ENCODE results near the gene TGFBR3. TPM values are rescaled to one million over a fixed set of nuclear protein-coding genes. Genes with fewer than 3 reads are reported as not detected.

TGFBR3 gene
- total RNA-seq, 1 experiment from 2014 or later = 12.2 TPM

- Histone ChIP-seq H3K27me3 (replicated peaks; ENCODE audit: control insufficient read depth, insufficient read depth, low read length) (no peaks in the 10 kb centered on the region), H3K9me3 (no peaks in the 10 kb centered on the region), H3K36me3 (ENCODE audit: control insufficient read depth, insufficient read depth, low read length) (no peaks in the 10 kb centered on the region; the same call in 1 of the 2 replicates), H3K4me1 (peaks cover 15% of the 10 kb centered on the region), H3K4me3 (ENCODE audit: low read depth, low read length) (no peak overlapping the region)
- Mint-ChIP-seq H3K9me3 (ENCODE audit: unreplicated experiment) (no peaks in the 10 kb centered on the region), H3K4me1 (ENCODE audit: low read depth, unreplicated experiment) (no peaks in the 10 kb centered on the region), H3K4me3 (ENCODE audit: unreplicated experiment) (no peak overlapping the region), H3K27me3 (ENCODE audit: insufficient read depth, unreplicated experiment) (no peaks in the 10 kb centered on the region), H3K36me3 (ENCODE audit: insufficient read depth, unreplicated experiment) (no peaks in the 10 kb centered on the region), H3K27ac (ENCODE audit: unreplicated experiment) (no peak overlapping the region)
- CTCF ChIA-PET = no interaction called here
- intact Hi-C loops (cut with micrococcal nuclease; ENCODE audit: unreplicated experiment) = loop anchor here (5.0 to 10.0 kb wide), 3 partner anchors 58 to 215 kb away; partner anchors contain the start of gene TGFBR3
- POLR2A ChIA-PET = no interaction called here
- no peak for DNase-seq
- BruUV-seq (replicated peaks) = no TSS peak
- no peak for TF ChIP-seq CTCF (IDR thresholded peaks at IDR 0.05; ENCODE audit: insufficient read depth in 1 of 2, low read depth in 1 of 2, low read length in 1 of 2, severe bottlenecking in 1 of 2, unreplicated experiment in 1 of 2)
Observed at GRCh38 chr1:91829293-91830153, 56.4 kb downstream of the TGFBR3 start.

DNA sequence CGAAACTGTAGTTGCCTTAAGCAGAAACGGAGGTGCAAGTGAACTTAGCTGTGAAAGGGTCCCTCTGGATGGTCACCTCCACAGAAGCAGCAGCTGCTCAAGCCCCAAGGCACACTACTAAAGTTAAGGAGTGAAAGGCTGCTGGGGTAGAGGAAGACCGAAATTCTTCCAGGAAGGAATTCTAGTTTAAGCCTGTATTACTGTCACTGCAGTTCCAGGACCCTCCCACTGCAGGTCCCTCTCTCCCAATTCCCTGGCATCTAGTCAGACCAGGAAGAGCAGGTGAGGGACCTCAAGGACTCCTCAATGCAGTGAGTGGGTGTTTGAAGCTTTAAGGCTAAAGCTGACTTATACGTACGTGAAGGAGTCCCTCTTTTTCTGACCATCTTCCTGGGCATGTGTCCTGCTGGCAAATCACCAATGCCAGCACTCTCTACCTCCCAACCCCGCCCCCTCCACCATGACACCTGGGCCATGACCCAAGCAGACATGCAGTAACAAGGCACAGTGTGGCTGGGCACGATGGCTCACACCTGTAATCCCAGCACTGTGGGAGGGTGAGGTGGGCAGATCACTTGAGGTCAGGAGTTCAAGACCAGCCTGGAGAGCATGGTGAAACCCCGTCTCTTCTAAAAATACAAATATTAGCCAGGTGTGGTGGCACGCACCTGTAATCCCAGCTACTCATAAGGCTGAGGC, 57.2 kb downstream of the TGFBR3 start:
- BruUV-seq (replicated peaks) = no TSS peak
- Histone ChIP-seq H3K4me3 (ENCODE audit: low read depth, low read length) (no peak overlapping the region), H3K9me3 (no peaks in the 10 kb centered on the region), H3K27me3 (replicated peaks; ENCODE audit: control insufficient read depth, insufficient read depth, low read length) (no peaks in the 10 kb centered on the region), H3K36me3 (ENCODE audit: control insufficient read depth, insufficient read depth, low read length) (no peaks in the 10 kb centered on the region; the same call in 1 of the 2 replicates), H3K4me1 (peaks cover 15% of the 10 kb centered on the region)
- Mint-ChIP-seq H3K27me3 (ENCODE audit: insufficient read depth, unreplicated experiment) (no peaks in the 10 kb centered on the region), H3K27ac (ENCODE audit: unreplicated experiment) (peak overlapping the region; percentile 43), H3K36me3 (ENCODE audit: insufficient read depth, unreplicated experiment) (no peaks in the 10 kb centered on the region), H3K4me1 (ENCODE audit: low read depth, unreplicated experiment) (no peaks in the 10 kb centered on the region), H3K9me3 (ENCODE audit: unreplicated experiment) (no peaks in the 10 kb centered on the region), H3K4me3 (ENCODE audit: unreplicated experiment) (peak overlapping the region; percentile 55)
- intact Hi-C loops (cut with micrococcal nuclease; ENCODE audit: unreplicated experiment) = loop anchor here (5.0 to 10.0 kb wide), 3 partner anchors 59 to 214 kb away; partner anchors contain the start of gene TGFBR3
- CTCF ChIA-PET = no interaction called here
- DNase-seq = no peak
- POLR2A ChIA-PET = no interaction called here
- no peak for TF ChIP-seq CTCF (IDR thresholded peaks at IDR 0.05; ENCODE audit: insufficient read depth in 1 of 2, low read depth in 1 of 2, low read length in 1 of 2, severe bottlenecking in 1 of 2, unreplicated experiment in 1 of 2)

- no peaks in the 10 kb centered on the region for H3K4me1 Mint-ChIP-seq (ENCODE audit: low read depth, unreplicated experiment)
- no peak for TF ChIP-seq CTCF (IDR thresholded peaks at IDR 0.05; ENCODE audit: insufficient read depth in 1 of 2, low read depth in 1 of 2, low read length in 1 of 2, severe bottlenecking in 1 of 2, unreplicated experiment in 1 of 2)
- H3K36me3 ChIP-seq (ENCODE audit: control insufficient read depth, insufficient read depth, low read length) = no peaks in the 10 kb centered on the region; the same call in 1 of the 2 replicates
- H3K36me3 Mint-ChIP-seq (ENCODE audit: insufficient read depth, unreplicated experiment) = no peaks in the 10 kb centered on the region
- ChIA-PET POLR2A (no interaction called here), CTCF (no interaction called here)
- H3K9me3 Mint-ChIP-seq (ENCODE audit: unreplicated experiment) = no peaks in the 10 kb centered on the region
- no peaks in the 10 kb centered on the region for H3K27me3 ChIP-seq (replicated peaks; ENCODE audit: control insufficient read depth, insufficient read depth, low read length)
- H3K27ac Mint-ChIP-seq (ENCODE audit: unreplicated experiment) = peak overlapping the region; percentile 43
- no peak overlapping the region for H3K4me3 ChIP-seq (ENCODE audit: low read depth, low read length)
- DNase-seq = peak; percentile 45 to 52
- H3K4me1 ChIP-seq = peaks cover 15% of the 10 kb centered on the region
- H3K9me3 ChIP-seq = no peaks in the 10 kb centered on the region
- peak overlapping the region; percentile 55 for H3K4me3 Mint-ChIP-seq (ENCODE audit: unreplicated experiment)
- H3K27me3 Mint-ChIP-seq (ENCODE audit: insufficient read depth, unreplicated experiment) = no peaks in the 10 kb centered on the region
- intact Hi-C loops (cut with micrococcal nuclease; ENCODE audit: unreplicated experiment) = loop anchor here (5.0 to 10.0 kb wide), 3 partner anchors 60 to 213 kb away; partner anchors contain the start of gene TGFBR3
- no TSS peak for BruUV-seq (replicated peaks)
Observed at GRCh38 chr1:91827459-91828321, 58.3 kb downstream of the TGFBR3 start.
